G401.6 (cell line): ENCODE measurements around the gene SLC5A10.
"Not testable (repeated sequence)": the region's sequence is repeated elsewhere in the genome, so short reads cannot be mapped to it uniquely, and the experiment has no call there.

ENCODE experiments used
- FAIRE-seq: peaks from 2 replicates; lab custom pipeline; 2012; peaks lifted over from hg19 to GRCh38; lab: Jason Lieb, UNC

The SLC5A10 gene

DNA sequence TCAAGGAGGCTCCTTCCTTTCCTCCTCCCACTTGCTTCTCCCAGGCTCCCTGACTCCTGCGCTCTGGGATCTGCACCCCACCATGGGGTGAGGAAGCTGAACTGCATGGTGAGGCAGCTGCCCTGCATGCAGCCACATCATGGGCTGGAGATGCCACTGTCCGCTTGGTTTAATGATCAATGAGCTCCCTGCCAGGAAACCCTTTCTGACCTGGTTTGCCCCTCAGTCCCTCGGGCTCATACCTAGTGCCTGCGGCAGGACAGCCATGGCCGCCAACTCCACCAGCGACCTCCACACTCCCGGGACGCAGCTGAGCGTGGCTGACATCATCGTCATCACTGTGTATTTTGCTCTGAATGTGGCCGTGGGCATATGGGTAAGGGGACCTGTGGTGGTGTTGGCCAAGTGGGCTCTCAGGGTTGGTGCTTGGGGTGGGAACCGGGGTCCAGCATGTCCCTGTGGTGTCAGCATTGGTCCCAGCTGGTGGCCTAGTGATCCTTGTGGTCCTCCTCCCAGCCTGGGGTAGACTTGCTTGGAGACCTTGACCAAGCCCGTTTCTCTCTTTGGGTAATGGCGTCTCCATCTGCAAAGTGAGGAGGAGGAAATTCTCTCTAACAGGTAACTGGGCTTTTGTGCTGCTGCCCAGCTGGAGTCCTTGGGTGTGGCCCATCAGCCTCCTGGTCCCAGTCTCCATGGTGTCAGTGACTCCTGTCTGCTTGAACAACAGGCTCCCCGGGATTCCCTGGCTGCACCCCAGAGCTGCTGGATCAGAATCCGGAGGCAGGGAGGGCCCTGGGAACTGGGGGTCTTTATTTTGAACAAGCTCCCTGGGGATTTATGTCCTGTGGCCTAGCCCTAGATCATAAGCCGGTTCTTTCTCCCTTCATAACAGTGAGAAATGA, at the start of gene SLC5A10:
Gene SLC5A10 (plus strand): TSS at position 225 of the 902 bp plus-strand sequence. CDS start 41 bp downstream, at position 266.
- no peak for FAIRE-seq

DNA sequence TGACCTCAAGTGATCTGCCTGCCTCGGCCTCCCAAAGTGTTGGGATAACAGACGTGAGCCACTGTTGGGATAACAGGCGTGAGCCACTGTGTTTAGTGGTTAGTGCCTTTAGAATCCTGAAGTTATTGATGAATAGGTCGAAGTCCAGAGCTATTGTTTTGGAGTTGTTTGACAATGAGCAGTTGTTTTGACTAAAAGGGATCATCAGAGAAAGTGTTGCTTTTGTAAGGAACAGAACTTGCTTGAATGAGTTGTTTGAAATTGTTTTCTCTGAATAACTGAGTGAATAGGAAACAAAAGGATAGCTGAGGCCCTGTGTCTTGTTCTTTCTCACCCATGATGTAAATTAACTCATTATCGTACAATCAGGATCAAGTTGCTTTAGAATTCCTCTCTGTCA, 47.5 kb upstream of the SLC5A10 start:
- no peak for FAIRE-seq

DNA sequence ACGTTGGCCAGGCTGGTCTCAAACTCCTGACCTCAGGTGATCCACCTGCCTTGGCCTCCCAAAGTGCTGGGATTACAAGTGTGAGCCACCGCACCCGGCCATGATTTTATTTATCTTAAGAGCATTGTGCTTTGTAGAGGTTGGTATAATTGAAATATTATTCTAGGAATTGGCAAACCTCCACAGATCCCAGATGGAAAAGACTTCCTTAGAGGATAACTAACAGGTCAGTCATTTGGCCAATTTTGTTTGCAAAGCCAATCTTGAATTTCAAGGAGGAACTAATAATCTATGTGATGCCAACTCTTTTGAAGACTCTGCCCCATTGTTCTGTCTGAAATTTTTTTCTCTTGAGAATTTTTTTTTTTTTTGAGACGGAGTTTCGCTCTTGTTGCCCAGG, 46.7 kb upstream of the SLC5A10 start:
- no peak for FAIRE-seq

DNA sequence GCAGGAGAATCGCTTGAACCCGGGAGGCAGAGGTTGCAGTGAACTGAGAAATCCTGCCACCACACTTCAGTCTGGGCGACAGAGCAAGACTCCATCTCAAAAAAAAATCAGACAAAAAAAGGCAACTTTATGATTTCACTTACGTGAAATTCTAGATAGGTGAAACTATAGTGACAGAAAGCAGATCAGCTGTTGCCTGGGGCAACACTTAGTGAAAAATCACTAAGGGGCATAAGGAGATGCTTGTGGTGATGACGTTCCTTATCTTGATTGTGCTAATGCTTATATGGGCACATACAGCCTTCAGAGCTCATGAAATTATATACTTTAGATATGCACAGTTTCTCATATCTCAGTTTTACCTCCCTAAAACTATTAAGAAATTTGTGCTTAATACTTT, 41.6 kb upstream of the SLC5A10 start:
- no peak for FAIRE-seq

DNA sequence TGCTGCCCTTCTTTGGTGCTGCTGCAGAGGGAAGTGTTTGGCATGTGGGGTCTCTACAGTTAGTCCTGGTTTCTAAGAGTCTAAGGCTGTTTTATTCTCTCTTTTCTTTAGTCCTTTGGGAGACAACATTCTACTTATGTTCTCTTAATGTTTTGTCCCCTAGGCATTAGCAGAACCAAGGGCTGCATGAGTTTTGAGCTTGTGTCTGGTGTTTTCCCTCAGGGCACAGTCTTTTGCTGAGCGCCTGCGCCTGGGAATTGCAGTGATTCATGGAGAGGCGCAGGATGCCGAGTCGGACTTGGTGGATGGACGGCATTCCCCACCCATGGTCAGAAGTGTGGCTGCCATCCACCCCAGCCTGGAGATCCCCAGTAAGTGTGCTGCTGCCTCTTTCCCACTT, 41.1 kb upstream of the SLC5A10 start:
- no peak for FAIRE-seq

DNA sequence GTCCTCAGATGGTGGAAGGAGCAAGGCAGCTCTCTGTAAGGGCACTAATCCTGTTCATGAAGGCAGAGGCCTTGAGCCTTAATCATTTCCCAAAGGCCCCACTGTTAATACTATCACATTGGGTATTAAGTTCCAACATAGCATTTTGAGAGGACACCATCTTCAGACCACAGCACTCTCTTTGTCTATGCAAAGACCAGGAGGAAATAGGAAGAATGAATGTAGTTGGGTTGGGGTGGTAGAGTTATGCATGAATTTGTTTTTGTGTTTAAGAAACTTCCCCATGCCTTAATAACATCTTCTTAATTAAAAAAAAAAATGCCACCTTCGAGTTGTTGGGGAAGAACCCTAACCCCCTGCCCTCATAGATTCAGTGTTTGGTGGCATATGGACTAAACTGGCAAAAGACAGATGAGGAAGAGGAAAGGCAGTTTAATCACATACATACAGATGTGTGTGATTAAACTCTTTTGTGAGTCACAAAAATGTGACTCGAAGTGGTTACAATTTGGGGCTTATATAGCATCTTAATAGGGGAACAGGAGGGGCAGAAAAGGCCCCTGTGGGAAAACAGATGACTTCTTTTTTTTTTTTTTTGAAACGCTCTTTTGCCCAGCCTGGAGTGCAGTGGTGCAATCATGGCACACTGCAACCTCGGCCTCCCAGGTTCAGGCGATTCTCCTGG, 35.0 kb upstream of the SLC5A10 start:
- FAIRE-seq: no peak

DNA sequence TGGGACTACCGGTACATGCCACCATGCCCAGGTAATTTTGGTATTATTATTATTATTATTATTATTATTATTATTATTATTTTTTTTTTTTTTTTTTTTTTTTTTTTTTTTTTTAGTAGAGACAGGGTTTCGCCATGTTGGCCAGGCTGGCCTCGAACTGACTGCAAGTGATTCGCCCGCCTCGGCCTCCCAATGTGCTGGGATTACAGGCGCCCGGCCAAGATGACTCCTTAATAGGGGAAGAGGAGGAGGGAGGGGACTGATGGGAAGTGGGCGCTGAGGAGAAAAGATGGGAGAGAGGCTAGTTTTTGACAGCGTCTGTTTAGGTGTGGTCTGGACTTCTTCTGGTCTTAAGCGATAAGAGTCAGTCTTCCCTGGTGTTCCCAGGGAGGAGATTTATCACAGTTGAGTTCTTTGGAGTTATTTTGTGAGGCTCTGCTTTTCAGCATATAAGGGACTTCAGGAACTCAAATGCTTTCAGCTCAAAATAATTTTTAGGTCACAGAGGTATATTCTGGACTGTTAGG, 34.4 kb upstream of the SLC5A10 start:
- FAIRE-seq: no peak

DNA sequence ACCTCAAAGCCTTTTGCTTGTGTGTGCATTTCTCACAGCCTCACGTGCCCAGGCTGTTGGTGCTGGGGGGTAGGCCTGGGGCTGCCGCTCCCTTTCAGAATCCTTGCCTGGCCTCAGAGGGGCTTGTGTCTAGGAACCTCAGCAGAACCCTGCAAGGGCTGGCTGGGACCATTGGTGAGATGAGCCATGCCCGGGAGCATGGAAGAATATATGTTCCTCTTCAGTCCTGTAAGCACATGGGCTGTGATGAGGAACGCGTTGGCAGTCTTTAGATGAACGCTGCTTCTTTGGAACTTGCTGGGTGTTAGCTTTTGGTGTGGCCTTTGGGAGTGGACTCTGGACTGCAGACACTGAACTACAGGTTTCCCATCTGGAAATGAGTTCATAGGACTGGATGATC, 32.0 kb upstream of the SLC5A10 start:
- no peak for FAIRE-seq

DNA sequence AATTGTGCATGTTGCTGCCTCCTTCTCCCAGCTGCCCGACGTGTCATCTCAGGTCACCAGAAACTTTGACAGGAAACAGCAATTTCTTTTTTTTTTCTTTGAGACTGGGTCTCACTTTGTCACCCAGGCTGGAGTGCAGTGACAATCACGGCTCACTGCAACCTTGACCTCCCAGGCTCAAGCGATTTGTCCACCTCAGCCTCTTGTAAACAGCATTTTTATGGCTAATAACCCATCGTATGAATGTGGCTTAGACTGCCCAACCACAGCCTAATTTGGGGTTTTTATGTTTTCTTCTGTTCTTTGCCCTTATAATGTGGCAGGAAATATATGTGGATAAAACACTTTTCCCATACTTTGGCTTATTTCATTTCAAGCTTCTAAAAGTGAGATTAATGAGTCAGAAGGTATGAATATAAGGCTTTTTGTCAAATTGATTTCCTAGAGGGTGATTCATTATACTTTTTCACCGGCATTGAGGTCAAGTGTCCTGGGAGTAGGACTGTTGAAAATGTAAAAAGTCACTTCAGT, 31.0 kb upstream of the SLC5A10 start:
- FAIRE-seq: no peak

DNA sequence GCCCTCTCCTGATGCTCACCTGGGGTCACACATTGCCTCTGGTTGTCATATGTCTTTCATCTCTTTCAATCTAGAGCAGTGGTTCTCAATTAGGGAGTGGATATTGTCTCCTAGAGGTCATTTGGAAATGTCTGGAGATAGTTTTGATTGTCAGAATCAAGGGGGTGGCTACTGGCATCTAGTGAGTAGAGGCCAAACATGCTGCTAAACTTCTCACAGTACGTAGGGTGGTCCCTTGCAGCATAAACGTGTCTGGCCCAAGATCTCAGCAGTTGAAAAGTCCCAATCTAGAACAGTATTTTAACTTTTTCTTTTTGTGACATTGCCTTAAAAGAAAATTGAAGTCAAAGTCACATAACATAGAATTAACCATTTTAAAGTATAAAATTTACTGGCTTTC, 30.5 kb upstream of the SLC5A10 start:
- FAIRE-seq: no peak

DNA sequence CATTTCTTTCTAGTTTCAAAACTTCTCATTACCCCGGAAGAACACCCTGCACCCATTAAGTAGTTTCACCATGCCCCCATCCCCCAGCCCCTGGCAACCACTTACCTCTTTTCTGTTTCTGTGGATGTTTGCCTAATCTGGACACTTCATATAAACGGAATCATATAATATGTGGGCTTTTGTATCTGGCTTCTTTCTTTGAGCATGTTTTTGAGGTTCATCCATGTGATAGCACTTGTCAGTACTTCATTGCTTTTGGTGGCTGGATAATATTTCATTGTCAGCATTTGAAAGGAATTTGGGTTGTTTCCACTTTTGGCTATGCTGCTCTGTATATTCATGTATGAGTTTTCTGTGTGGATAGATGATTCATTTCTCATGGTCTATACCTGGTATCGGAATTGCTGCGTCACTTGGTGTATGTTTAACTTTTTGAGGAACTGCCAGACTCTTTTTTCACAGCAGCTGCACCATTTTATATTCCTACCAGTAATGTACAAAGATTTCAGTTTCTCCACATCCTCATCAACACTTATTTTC, 30.0 kb upstream of the SLC5A10 start:
- FAIRE-seq: no peak

DNA sequence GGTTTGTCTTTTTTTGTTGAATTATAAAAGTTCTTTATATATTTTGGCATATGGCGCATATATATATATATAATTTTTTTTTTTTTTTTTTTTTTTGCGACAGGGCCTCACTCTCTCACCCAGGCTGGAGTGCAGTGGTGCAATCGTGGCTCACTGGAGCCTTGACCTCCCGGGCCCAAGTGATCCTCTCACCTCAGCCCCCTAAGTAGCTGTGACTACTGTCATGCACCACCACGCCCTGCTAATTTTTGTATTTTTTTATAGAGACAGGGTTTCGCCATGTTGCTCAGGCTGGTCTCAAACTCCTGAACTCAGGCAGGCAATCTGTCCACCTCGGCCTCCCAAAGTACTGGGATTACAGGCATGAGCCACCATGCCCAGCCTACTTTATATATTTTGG, 29.4 kb upstream of the SLC5A10 start:
- not testable (repeated sequence) for FAIRE-seq

DNA sequence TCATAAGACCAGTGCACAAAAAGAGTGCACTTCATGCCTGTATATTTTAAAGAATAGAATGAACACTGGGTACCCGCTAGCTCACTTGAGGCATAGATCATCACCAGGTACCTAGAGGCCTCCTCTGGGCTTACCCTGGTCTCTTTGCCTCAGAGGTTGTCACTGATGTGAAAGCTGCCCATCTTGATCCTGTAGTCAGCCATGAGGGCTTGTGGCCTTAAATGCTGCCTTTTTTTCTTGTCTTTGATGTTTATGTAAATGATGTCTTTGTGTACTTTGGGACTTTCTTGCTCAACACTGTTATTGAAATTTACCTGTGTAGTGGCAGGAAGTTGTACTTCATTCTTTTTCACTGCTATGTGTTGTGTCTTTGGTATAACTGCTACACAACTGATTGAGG, 26.8 kb upstream of the SLC5A10 start:
- FAIRE-seq: no peak

DNA sequence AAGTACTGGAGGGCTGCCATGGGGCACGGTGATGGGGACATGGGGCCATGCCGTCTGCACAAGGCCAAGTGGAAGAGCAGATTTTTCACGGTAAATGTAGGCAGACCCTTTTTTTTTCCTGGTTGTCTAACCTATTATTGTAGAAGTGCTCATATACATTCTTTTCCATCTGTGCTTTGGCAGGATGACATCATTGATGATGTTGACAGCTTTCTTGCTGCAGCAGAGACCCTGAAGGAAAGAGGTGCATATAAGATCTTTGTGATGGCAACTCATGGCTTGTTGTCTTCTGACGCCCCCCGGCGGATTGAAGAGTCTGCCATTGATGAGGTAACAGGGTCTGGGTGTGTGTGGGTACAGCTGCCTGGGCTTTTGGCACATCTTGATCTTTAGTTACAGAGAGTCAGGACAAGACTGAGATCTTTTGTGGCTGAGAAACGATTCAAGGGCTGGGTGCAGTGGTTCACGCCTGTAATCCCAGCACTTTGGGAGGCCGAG, 23.3 kb upstream of the SLC5A10 start:
- FAIRE-seq: no peak

DNA sequence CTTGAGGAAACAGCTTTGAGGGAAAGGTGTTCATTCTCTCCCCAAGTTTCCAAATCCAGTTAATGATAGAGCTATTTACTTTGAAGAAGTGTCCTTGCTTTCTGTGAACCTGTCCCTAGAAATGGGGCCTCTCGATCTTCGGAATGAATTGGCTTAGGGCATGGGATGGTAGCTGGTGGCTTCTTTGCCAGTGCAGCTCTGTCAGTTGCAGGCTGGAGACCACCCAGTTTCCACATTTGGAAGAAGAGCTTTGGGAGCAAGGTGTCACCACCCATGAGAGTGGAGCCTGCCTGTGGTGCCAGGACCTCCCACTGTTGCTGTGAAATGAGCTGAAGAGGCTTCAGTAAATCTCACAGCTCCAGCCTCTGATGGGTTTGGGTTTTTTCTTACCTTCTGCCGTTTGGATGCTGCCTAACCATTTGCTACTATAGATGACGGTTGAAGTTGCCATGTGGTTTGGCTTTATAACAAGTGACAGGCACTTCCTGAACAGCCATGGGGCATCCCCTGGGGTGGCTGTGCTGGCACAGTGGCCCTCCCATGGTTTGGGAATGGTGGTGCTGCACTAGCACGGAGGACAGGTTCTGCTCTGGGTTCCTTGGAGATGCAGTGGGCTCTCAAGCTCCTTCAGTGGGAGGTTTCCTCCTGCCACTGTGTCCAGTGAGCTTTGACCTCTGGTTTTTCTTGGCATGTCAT, 19.5 kb upstream of the SLC5A10 start:
- FAIRE-seq: no peak

DNA sequence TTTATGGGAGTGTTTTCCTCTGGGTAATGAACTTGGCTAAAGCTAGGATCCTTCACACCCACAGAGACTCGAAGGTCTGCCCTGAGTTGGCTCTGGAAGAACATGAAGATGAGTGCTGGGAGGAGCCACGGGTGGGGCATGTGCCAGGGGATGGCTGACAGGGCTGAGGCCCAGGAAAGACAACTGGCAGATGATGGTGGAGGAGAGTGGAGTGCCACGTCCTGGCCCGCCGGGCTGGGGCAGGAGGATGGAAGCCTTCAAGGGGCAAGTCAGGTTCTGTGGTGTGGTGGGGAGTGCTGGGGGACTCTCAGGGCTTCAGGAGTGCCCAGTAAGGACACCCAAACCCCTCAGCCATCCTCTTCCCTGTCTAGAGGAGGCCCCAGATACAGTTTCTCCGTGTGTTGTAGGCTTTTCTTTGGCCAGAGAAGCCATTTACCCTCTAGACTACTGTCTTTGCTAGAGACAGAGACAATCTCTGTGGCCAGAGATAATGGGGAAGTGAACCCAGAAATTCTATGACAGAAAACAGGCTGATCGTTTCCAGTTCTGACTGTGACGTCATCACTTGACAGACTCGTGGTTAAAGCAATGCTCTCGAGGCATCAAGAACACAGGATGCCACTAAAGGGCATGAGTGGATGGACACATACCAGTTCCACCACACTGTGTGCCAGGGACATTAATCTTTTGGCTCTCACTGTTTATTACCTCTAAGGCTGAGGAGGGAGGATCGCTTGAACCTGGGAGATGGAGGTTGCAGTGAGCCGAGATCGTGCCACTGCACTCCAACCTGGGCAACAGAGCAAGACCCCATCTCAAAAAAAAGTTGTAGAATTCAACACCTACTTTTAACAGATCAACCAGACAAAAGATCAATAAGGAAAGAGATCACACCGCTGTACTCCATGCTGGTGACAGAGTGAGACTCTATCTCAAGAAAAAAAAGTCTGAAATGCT, 18.6 kb upstream of the SLC5A10 start:
- FAIRE-seq: no peak

DNA sequence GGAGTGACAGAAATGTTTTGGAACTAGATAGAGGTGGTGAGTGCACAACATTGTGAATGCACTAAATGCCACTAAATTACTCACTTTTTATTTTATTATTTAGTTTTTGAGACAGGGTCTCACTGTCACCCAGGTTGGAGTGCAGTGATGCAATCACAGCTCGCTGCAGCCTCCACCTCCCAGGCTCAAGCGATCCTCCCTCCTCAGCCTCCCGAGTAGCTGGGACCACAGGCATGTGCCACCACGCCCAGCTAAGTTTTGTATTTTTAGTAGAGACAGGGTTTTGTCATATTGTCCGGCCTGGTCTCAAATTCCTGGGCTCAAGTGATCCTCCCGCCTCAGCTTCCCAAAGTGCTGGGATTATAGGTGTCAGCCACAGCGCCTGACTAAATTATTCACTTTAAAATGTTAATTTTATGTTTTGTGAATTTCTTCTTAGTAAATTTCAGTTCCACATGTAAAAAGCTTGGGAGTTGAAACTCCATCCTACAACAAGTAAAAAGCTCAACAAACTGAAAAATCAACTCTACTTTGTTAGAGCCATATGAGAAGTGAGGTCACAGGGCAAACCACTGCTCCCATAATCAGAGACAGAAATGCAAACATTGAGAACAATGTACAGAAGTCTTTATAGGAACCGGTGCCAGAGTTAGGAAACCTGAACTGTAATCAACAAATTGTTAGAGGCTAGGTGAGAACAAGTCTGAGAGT, 13.8 kb upstream of the SLC5A10 start:
- no peak for FAIRE-seq

DNA sequence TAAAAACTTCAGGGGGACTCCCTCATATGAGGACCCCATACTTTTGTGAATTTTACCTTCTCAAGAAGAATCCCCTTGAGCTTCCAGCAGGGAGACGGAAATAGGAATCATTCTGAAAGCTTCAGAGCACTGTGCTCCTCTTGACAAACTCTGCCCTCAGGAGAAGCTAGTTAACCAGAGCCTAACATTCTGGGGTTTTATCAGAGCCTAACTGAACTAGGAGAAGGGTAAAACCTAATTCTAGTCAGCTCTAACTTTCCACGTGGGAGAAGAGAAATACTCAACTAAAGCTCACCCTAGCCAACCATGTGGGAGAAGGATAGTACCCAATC, 13.3 kb upstream of the SLC5A10 start:
- no peak for FAIRE-seq

DNA sequence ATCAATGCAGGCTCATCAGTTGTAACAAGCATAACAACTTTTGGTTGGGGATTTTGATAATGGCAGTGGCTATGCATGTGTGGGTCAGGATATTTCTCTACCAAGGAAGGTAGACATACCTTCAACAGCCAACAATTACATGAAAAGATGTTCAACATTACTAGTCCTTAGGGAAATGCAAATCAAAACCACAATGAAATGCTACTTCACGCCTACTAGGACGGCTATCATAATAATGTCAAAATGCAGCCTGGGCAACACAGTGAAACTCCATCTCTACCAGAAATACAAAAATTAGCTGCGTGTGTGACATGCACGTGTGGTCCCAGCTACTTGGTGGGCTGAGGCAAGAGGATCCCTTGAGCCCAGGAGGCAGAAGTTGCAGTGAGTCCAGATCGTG, 7.3 kb upstream of the SLC5A10 start:
- FAIRE-seq: no peak

DNA sequence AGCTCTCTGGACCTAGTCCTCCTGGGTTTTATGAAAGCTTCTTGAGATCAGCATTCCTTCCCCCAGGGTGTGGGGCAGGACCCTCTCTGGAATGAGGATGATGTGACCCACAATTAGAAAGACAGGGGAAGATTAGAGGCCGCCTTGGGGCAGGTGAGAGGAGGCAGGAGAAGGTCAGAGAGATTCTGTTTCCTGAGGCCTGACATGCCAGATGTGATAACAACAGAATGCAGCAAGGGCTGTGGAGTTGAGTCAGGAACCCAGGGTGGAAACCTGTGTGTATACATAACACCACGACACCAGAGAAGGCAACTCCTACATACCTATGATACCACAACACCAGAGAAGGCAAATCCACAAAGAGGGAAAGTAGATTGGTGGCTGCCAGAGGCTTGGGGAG, 5.4 kb upstream of the SLC5A10 start:
- no peak for FAIRE-seq
